Aorta (tissue), 5 donors: ENCODE results near the gene NREP. TPM values are rescaled to one million over a fixed set of nuclear protein-coding genes. Genes with fewer than 3 reads are reported as not detected.
A peak's percentile ranks its signal among the peaks of the same experiment; 100 is the strongest.

Experiments used
- ATAC-seq: fragments of 200-7000 bp; cut with Tn5 transposase; one replicate; pipeline ENCODE4 v1.9.1; 2022; ENCODE audit warnings: moderate library complexity; ENCODE audit not compliant: low FRiP score
- DNase-seq, 2 donors: peaks; one replicate each; pipeline ENCODE4 v3.0.0-alpha.2; 2020
- H3K27ac ChIP-seq, 2 donors: one replicate each; pipeline ENCODE4 v1.5.1; 2013; ENCODE audit warnings: low read length in 2 of 2, mild to moderate bottlenecking in 2 of 2, moderate library complexity in 2 of 2, control low read depth in 1 of 2, inconsistent platforms in 1 of 2, low read depth in 1 of 2
- H3K27me3 ChIP-seq, 2 donors: one replicate each; pipeline ENCODE4 v1.6.1; 2013; ENCODE audit warnings: control low read depth in 1 of 2, low read length in 1 of 2, mild to moderate bottlenecking in 1 of 2, moderate library complexity in 1 of 2; ENCODE audit not compliant: insufficient read depth in 2 of 2, control insufficient read depth in 1 of 2
- H3K36me3 ChIP-seq, 2 donors: one replicate each; pipeline ENCODE4 v1.6.1; 2013; ENCODE audit warnings: control low read depth in 1 of 2, low read length in 1 of 2, mild to moderate bottlenecking in 1 of 2; ENCODE audit not compliant: insufficient read depth in 2 of 2, control insufficient read depth in 1 of 2
- H3K4me1 ChIP-seq, 2 donors: one replicate each; pipeline ENCODE4 v1.6.1; 2013; ENCODE audit warnings: low read length in 2 of 2, control low read depth in 1 of 2, mild to moderate bottlenecking in 1 of 2, moderate library complexity in 1 of 2; ENCODE audit not compliant: insufficient read depth in 2 of 2, control insufficient read depth in 1 of 2
- H3K4me3 ChIP-seq, 2 donors: one replicate each; pipeline ENCODE4 v1.5.1; 2013; ENCODE audit warnings: low read length in 2 of 2, control low read depth in 1 of 2, mild to moderate bottlenecking in 1 of 2
- H3K9me3 ChIP-seq: one replicate; pipeline ENCODE4 v1.6.1; 2013; ENCODE audit warnings: mild to moderate bottlenecking, low read length; ENCODE audit not compliant: control insufficient read depth
- WGBS, 2 donors: extraction: QIAGEN DNeasy Blood & Tissue Kit; methylation state at CpG; one replicate each; pipeline ENCODE4 v1.1.7; 2013; 5-methylcytosine and 5-hydroxymethylcytosine counted together
- intact Hi-C, 2 donors: fragments of 100-400 bp; cut with DNase I; formaldehyde crosslinking; loops; one replicate each; pipeline versions ENCODE4 v1.14.2 to v1.15.0; 2022
- polyA plus RNA-seq, 2 donors: library from polyadenylated mRNA; stranded (reverse); fragments of 200-250 nt; gene quantifications; one replicate each; pipeline ENCODE4 v1.2.3, GENCODE V29; 2013
- total RNA-seq, 2 donors: library from RNA; stranded (reverse); fragmentation: NEBNext Ultra II Directional; extraction: Animal tissue kit (Norgen Biotek cat#: 25700); gene quantifications; one replicate each; pipeline ENCODE4 v1.2.1, GENCODE V29; 2021
- donor health status: healthy with polysubstance abuse.
- donor health status: Bipolar disorder and iron deficiency.
- donor health status: DM: no; HTN: no; CAD: no.
- donor health status: DM: no; HTN: no; CAD: no.
- donor health status: DM: yes; HTN: yes; CAD: no.

The NREP gene
- total and polyA plus RNA-seq, 4 donors = 8.3 to 33.7 (median 22.2) TPM

GRCh38 chr5:111775224-111775623 is 18.2 kb upstream of the NREP start:
- Histone ChIP-seq H3K27me3 (no peaks in the 10 kb centered on the region), H3K4me1 (peaks cover 3 to 5% of the 10 kb centered on the region in 2 donors), H3K4me3 (no peak overlapping the region), H3K9me3 (no peaks in the 10 kb centered on the region), H3K36me3 (no peaks in the 10 kb centered on the region), H3K27ac (no peak overlapping the region)
- ATAC-seq (peak; percentile 44), DNase-seq (no peak)
- intact Hi-C loops = no loop called here
- 67 to 74% methylated on average over 2 of the region's 2 CpGs for WGBS, 2 donors

GRCh38 chr5:111774525-111774924 is 17.5 kb upstream of the NREP start:
- H3K4me1 ChIP-seq = peaks cover under 1 to 5% of the 10 kb centered on the region in 2 donors
- no peak overlapping the region for H3K4me3 ChIP-seq
- ATAC-seq (peak; percentile 33), DNase-seq (peak in 1 of 2 donors; percentile 68)
- 6 to 10% methylated on average over 4 of the region's 4 CpGs for WGBS, 2 donors
- no peaks in the 10 kb centered on the region for H3K9me3 ChIP-seq
- H3K27me3 ChIP-seq = no peaks in the 10 kb centered on the region
- intact Hi-C loops = no loop called here
- peak overlapping the region in 1 of 2 donors; percentile 48 for H3K27ac ChIP-seq
- H3K36me3 ChIP-seq = no peaks in the 10 kb centered on the region

- H3K4me3 ChIP-seq = no peak overlapping the region
Observed at GRCh38 chr5:111772456-111773122, 15.6 kb upstream of the NREP start.

GRCh38 chr5:111769541-111769940 is 12.5 kb upstream of the NREP start:
- intact Hi-C loops = no loop called here
- Histone ChIP-seq H3K36me3 (no peaks in the 10 kb centered on the region), H3K27me3 (no peaks in the 10 kb centered on the region), H3K27ac (no peak overlapping the region), H3K9me3 (no peaks in the 10 kb centered on the region), H3K4me1 (peaks cover 0 to 2% of the 10 kb centered on the region in 2 donors), H3K4me3 (no peak overlapping the region)
- no peak for DNase-seq
- WGBS, 2 donors = 94 to 96% methylated on average over 4 of the region's 4 CpGs
- ATAC-seq = no peak

More at GRCh38 chr5:111772456-111773122, 15.6 kb upstream of the NREP start:
- 85 to 89% methylated on average over 6 of the region's 6 CpGs for WGBS, 2 donors
- Histone ChIP-seq H3K4me1 (peaks cover 0 to 5% of the 10 kb centered on the region in 2 donors), H3K27me3 (no peaks in the 10 kb centered on the region), H3K36me3 (no peaks in the 10 kb centered on the region), H3K27ac (no peak overlapping the region), H3K9me3 (no peaks in the 10 kb centered on the region)
- ATAC-seq (no peak), DNase-seq (no peak)
- intact Hi-C loops = no loop called here

- WGBS, 2 donors = 86% methylated on average over 8 of the region's 8 CpGs
- intact Hi-C loops = no loop called here
Observed at GRCh38 chr5:111765613-111766571, 8.9 kb upstream of the NREP start.

GRCh38 chr5:111764019-111764418 is 7.0 kb upstream of the NREP start:
- Histone ChIP-seq H3K27ac (no peak overlapping the region), H3K9me3 (no peaks in the 10 kb centered on the region), H3K4me1 (no peaks in the 10 kb centered on the region), H3K27me3 (no peaks in the 10 kb centered on the region), H3K4me3 (no peak overlapping the region), H3K36me3 (no peaks in the 10 kb centered on the region)
- intact Hi-C loops = no loop called here
- ATAC-seq (no peak), DNase-seq (no peak)

More at GRCh38 chr5:111765613-111766571, 8.9 kb upstream of the NREP start:
- Histone ChIP-seq H3K27ac (no peak overlapping the region), H3K27me3 (no peaks in the 10 kb centered on the region), H3K4me1 (no peaks in the 10 kb centered on the region), H3K9me3 (no peaks in the 10 kb centered on the region), H3K4me3 (no peak overlapping the region), H3K36me3 (no peaks in the 10 kb centered on the region)
- ATAC-seq (no peak), DNase-seq (no peak)

GRCh38 chr5:111762895-111763294 is 5.9 kb upstream of the NREP start:
- Histone ChIP-seq H3K4me3 (no peak overlapping the region), H3K4me1 (no peaks in the 10 kb centered on the region), H3K9me3 (no peaks in the 10 kb centered on the region), H3K36me3 (no peaks in the 10 kb centered on the region), H3K27ac (no peak overlapping the region), H3K27me3 (no peaks in the 10 kb centered on the region)
- 64 to 67% methylated on average over 6 of the region's 6 CpGs for WGBS, 2 donors
- DNase-seq (no peak), ATAC-seq (no peak)
- intact Hi-C loops = no loop called here

GRCh38 chr5:111758284-111758628 is 1.3 kb upstream of the NREP start:
- ATAC-seq (no peak), DNase-seq (no peak)
- intact Hi-C loops = loop anchor here in 1 of 2 donors (5.0 to 10.0 kb wide), 5 partner anchors 99 to 947 kb away; no protein-coding TSS in a partner anchor
- no peaks in the 10 kb centered on the region for H3K4me1 ChIP-seq
- H3K4me3 ChIP-seq = peak overlapping the region in 1 of 2 donors; percentile 82
- no peaks in the 10 kb centered on the region for H3K9me3 ChIP-seq
- peak overlapping the region in 1 of 2 donors; percentile 78 for H3K27ac ChIP-seq
- 1 to 2% methylated on average over 5 of the region's 5 CpGs for WGBS, 2 donors
- H3K27me3 ChIP-seq = no peaks in the 10 kb centered on the region
- H3K36me3 ChIP-seq = no peaks in the 10 kb centered on the region
